C4-2B (cell line): ENCODE results near the gene SVOPL.

Experiments used
- H3K27ac ChIP-seq: fragments of 450-650 bp; 2 replicates; pipeline ENCODE4 v1.5.1; 2017
- ZFX ChIP-seq: fragments of 450-650 bp; IDR thresholded peaks from 2 replicates; pipeline ENCODE4 v1.6.1; 2017
- TF ChIP-seq, protein P1 (sequence below): fragments of 450-650 bp; conservative IDR thresholded peaks from 2 replicates; pipeline ENCODE4 v1.5.1; 2017; ENCODE audit warnings: mild to moderate bottlenecking

SVOPL gene

GRCh38 chr7:138618933-138619332 lies 82.2 kb downstream of the SVOPL start:
- TF ChIP-seq, protein P1, sequence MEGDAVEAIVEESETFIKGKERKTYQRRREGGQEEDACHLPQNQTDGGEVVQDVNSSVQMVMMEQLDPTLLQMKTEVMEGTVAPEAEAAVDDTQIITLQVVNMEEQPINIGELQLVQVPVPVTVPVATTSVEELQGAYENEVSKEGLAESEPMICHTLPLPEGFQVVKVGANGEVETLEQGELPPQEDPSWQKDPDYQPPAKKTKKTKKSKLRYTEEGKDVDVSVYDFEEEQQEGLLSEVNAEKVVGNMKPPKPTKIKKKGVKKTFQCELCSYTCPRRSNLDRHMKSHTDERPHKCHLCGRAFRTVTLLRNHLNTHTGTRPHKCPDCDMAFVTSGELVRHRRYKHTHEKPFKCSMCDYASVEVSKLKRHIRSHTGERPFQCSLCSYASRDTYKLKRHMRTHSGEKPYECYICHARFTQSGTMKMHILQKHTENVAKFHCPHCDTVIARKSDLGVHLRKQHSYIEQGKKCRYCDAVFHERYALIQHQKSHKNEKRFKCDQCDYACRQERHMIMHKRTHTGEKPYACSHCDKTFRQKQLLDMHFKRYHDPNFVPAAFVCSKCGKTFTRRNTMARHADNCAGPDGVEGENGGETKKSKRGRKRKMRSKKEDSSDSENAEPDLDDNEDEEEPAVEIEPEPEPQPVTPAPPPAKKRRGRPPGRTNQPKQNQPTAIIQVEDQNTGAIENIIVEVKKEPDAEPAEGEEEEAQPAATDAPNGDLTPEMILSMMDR: no peak
- no peak for TF ChIP-seq ZFX
- H3K27ac ChIP-seq: no peak overlapping the region

DNA sequence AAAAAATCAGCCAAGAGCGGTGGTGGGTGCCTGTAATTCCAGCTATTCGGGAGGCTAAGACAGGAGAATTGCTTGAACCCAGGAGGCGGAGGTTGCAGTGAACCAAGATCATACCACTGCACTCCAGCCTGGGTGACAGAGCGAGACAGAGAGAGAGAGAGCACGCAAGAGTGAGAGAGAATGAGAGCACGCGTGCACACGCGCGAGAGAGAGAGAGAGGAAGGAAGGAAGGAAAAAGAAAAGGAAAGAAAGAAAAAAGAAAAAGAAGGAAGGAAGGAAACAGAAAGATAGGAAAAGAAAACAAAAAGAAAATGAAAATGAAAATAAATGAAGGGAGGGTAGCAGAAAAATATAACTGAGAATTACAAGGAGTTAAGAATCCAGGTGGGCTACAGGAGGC lies 82.7 kb downstream of the SVOPL start:
- no peak overlapping the region for H3K27ac ChIP-seq
- TF ChIP-seq ZFX: no peak
- TF ChIP-seq, protein P1: no peak

DNA sequence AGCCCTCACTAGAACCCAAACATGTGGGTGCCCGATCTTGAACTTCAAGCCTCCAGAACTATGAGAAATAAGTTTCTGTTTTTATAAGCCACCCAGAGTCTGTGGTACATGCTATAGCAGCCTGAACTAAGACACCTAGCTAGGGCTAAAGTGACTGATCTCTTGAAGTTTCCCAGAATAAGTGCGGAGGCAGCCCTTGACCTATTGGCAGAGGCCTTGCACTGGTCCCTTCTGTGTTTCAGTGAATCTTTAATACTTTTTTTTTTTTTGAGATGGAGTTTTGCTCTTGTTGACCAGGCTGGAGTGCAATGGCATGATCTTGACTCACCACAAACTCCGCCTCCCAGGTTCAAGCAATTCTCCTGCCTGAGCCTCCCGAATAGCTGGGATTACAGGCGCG lies 85.1 kb downstream of the SVOPL start:
- TF ChIP-seq, protein P1: no peak
- no peak for TF ChIP-seq ZFX
- H3K27ac ChIP-seq: no peak overlapping the region

GRCh38 chr7:138613630-138614029 lies 87.5 kb downstream of the SVOPL start:
- no peak for TF ChIP-seq ZFX
- TF ChIP-seq, protein P1: no peak
- H3K27ac ChIP-seq: no peak overlapping the region

DNA sequence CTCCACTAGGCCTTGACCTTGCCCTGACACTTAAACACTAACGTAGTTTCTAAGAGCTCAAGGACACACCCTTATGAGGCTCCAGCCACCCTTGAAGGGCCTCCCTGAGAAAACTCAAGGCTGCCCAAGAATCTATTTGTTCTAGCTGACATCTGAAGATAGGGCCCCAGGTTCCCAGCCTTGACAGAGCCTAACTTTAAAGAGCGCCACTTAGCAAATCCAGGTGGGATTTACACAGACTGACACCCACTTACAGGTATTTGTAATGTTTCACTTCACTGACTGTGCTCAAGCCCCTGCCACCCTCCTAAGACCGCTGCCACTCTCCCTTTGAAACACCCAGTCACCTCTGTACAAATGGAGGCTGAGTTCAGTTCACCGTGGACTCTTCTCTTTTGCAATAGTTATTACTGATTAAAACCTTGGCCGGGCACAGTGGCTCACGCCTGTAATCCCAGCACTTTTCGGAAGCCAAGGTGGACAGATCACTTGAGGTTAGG lies 90.4 kb downstream of the SVOPL start:
- no peak overlapping the region for H3K27ac ChIP-seq
- no peak for TF ChIP-seq ZFX
- TF ChIP-seq, protein P1: no peak

DNA sequence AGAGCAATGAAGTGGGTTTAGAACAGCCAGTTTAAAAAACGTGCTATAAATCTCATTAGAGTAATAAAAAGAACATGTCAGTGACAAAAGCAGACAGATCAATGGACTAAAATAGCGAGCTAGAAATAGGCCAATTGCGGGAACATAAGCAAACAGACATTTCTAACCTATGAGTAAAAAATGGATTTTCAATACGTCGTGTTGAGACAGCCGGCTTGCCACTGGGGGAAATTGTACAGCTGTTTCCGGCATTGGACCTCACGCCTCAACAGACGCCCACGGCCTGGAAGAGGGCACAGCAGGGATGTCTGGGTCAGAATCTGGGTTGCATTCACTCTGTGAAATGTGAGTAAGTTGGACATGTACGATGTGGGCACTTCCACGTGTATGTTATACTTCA lies 92.9 kb downstream of the SVOPL start:
- TF ChIP-seq ZFX: no peak
- TF ChIP-seq, protein P1: no peak
- no peak overlapping the region for H3K27ac ChIP-seq

- no peak overlapping the region for H3K27ac ChIP-seq
- TF ChIP-seq, protein P1: no peak
- TF ChIP-seq ZFX: no peak
Observed at GRCh38 chr7:138607216-138608126, 93.7 kb downstream of the SVOPL start.
